ENCODE data around the gene NSD2. TPM values are rescaled to one million over a fixed set of nuclear protein-coding genes. Genes with fewer than 3 reads are reported as not detected.
A peak's percentile ranks its signal among the peaks of the same experiment; 100 is the strongest.

NSD2 gene
- total RNA-seq, 1 experiment from 2014 or later, result 128 TPM

DNA sequence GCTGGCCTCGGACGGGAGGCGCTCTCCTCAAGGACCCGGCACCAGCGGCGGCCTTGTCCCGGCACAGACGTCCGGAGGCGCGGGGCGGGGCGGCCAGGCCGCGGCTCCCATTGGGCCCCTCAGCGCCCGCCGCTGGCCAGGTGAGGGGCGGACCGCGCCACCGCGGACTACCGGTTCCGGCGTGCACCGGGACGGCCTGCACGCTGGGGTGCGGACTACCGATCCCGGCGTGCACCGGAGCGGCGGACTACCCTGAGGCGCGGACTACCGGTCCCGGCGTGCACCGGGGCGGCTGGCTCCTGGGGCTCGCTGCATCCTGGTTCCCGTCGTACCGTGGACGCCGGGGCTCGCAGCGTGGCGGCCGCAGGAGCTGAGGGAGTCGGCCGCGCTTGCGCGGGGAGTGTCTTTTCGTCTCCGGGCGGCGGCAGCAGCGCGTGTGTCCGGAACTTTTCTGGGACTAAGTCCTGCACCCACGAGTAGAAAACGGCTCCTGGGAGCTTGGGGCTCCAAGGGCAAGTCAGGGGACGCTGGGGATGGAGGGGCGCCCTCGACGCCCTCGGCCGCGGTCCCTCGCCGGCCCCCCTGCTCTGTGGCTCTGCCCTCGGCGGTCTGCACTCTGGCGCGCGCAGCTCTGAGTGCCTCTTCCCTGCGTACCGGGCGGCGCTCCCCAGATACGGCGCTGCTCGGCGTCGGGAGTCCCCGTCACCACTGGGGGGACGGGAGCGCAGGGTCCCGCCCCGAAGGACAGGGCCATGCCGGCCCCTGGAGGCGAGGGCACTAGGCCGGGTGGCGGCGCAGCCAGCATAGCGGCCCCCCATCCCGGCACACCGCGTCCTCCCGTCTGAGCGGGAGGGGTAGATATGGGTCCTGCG lies 14.9 kb upstream of the NSD2 start, which contains the start of gene LETM1 (continued):
- TF ChIP-seq, protein P1, sequence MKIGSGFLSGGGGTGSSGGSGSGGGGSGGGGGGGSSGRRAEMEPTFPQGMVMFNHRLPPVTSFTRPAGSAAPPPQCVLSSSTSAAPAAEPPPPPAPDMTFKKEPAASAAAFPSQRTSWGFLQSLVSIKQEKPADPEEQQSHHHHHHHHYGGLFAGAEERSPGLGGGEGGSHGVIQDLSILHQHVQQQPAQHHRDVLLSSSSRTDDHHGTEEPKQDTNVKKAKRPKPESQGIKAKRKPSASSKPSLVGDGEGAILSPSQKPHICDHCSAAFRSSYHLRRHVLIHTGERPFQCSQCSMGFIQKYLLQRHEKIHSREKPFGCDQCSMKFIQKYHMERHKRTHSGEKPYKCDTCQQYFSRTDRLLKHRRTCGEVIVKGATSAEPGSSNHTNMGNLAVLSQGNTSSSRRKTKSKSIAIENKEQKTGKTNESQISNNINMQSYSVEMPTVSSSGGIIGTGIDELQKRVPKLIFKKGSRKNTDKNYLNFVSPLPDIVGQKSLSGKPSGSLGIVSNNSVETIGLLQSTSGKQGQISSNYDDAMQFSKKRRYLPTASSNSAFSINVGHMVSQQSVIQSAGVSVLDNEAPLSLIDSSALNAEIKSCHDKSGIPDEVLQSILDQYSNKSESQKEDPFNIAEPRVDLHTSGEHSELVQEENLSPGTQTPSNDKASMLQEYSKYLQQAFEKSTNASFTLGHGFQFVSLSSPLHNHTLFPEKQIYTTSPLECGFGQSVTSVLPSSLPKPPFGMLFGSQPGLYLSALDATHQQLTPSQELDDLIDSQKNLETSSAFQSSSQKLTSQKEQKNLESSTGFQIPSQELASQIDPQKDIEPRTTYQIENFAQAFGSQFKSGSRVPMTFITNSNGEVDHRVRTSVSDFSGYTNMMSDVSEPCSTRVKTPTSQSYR (CRISPR knock-in tag; IDR thresholded peaks at IDR 0.05), result no peak
- TF ChIP-seq JAZF1 (CRISPR knock-in tag; IDR thresholded peaks at IDR 0.05), result no peak
- TF ChIP-seq NFATC4 (CRISPR knock-in tag; IDR thresholded peaks at IDR 0.05), result no peak
- 0 out of 2 replicates have a peak, but pooled peaks have one; percentile 38 for TF ChIP-seq FOXP1 (CRISPR knock-in tag; IDR thresholded peaks at IDR 0.05; ENCODE audit: borderline replicate concordance)
- TF ChIP-seq ZBTB21 (CRISPR knock-in tag; IDR thresholded peaks at IDR 0.05; ENCODE audit: borderline replicate concordance), result no peak
- no peak for TF ChIP-seq ZNF416 (CRISPR knock-in tag; IDR thresholded peaks at IDR 0.05)
- peak; percentile 76 for TF ChIP-seq FOXK1 (CRISPR knock-in tag; IDR thresholded peaks at IDR 0.05)
- TF ChIP-seq, protein P2, sequence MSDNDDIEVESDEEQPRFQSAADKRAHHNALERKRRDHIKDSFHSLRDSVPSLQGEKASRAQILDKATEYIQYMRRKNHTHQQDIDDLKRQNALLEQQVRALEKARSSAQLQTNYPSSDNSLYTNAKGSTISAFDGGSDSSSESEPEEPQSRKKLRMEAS (CRISPR knock-in tag; IDR thresholded peaks at IDR 0.05), result peak; percentile 83
- no peak for TF ChIP-seq ELF4 (CRISPR knock-in tag; IDR thresholded peaks at IDR 0.05; ENCODE audit: low read depth)
- no peak for TF ChIP-seq ZNF263 (CRISPR knock-in tag; IDR thresholded peaks at IDR 0.05; ENCODE audit: low read depth)
- no peak for TF ChIP-seq GTF2I (CRISPR knock-in tag; conservative IDR thresholded peaks at IDR 0.05)
- no peak for TF ChIP-seq TCF7 (CRISPR knock-in tag; IDR thresholded peaks at IDR 0.05; ENCODE audit: low read depth)
- TF ChIP-seq, protein P3, sequence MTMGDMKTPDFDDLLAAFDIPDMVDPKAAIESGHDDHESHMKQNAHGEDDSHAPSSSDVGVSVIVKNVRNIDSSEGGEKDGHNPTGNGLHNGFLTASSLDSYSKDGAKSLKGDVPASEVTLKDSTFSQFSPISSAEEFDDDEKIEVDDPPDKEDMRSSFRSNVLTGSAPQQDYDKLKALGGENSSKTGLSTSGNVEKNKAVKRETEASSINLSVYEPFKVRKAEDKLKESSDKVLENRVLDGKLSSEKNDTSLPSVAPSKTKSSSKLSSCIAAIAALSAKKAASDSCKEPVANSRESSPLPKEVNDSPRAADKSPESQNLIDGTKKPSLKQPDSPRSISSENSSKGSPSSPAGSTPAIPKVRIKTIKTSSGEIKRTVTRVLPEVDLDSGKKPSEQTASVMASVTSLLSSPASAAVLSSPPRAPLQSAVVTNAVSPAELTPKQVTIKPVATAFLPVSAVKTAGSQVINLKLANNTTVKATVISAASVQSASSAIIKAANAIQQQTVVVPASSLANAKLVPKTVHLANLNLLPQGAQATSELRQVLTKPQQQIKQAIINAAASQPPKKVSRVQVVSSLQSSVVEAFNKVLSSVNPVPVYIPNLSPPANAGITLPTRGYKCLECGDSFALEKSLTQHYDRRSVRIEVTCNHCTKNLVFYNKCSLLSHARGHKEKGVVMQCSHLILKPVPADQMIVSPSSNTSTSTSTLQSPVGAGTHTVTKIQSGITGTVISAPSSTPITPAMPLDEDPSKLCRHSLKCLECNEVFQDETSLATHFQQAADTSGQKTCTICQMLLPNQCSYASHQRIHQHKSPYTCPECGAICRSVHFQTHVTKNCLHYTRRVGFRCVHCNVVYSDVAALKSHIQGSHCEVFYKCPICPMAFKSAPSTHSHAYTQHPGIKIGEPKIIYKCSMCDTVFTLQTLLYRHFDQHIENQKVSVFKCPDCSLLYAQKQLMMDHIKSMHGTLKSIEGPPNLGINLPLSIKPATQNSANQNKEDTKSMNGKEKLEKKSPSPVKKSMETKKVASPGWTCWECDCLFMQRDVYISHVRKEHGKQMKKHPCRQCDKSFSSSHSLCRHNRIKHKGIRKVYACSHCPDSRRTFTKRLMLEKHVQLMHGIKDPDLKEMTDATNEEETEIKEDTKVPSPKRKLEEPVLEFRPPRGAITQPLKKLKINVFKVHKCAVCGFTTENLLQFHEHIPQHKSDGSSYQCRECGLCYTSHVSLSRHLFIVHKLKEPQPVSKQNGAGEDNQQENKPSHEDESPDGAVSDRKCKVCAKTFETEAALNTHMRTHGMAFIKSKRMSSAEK (CRISPR knock-in tag; IDR thresholded peaks at IDR 0.05; ENCODE audit: borderline replicate concordance), result no peak
- TF ChIP-seq, protein P4, sequence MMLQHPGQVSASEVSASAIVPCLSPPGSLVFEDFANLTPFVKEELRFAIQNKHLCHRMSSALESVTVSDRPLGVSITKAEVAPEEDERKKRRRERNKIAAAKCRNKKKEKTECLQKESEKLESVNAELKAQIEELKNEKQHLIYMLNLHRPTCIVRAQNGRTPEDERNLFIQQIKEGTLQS (CRISPR knock-in tag; conservative IDR thresholded peaks at IDR 0.05), result no peak
- no peak for TF ChIP-seq ZNF317 (CRISPR knock-in tag; IDR thresholded peaks at IDR 0.05; ENCODE audit: borderline replicate concordance, low read depth)
- TF ChIP-seq NFYB (CRISPR knock-in tag; conservative IDR thresholded peaks at IDR 0.05; ENCODE audit: low read depth), result peak; percentile 25; the same call in 1 of the 2 replicates
- TF ChIP-seq TEAD1 (CRISPR knock-in tag; IDR thresholded peaks at IDR 0.05), result peak; percentile 69; the same call in 1 of the 2 replicates
- TF ChIP-seq, protein P5, sequence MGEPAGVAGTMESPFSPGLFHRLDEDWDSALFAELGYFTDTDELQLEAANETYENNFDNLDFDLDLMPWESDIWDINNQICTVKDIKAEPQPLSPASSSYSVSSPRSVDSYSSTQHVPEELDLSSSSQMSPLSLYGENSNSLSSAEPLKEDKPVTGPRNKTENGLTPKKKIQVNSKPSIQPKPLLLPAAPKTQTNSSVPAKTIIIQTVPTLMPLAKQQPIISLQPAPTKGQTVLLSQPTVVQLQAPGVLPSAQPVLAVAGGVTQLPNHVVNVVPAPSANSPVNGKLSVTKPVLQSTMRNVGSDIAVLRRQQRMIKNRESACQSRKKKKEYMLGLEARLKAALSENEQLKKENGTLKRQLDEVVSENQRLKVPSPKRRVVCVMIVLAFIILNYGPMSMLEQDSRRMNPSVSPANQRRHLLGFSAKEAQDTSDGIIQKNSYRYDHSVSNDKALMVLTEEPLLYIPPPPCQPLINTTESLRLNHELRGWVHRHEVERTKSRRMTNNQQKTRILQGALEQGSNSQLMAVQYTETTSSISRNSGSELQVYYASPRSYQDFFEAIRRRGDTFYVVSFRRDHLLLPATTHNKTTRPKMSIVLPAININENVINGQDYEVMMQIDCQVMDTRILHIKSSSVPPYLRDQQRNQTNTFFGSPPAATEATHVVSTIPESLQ (CRISPR knock-in tag; IDR thresholded peaks at IDR 0.05), result no peak
- TF ChIP-seq, protein P6, sequence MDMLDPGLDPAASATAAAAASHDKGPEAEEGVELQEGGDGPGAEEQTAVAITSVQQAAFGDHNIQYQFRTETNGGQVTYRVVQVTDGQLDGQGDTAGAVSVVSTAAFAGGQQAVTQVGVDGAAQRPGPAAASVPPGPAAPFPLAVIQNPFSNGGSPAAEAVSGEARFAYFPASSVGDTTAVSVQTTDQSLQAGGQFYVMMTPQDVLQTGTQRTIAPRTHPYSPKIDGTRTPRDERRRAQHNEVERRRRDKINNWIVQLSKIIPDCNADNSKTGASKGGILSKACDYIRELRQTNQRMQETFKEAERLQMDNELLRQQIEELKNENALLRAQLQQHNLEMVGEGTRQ (CRISPR knock-in tag; IDR thresholded peaks at IDR 0.05), result peak; percentile 66
- no peak for TF ChIP-seq ZNF138 (CRISPR knock-in tag; conservative IDR thresholded peaks at IDR 0.05)
- TF ChIP-seq ZNF121 (CRISPR knock-in tag; IDR thresholded peaks at IDR 0.05), result no peak
- TF ChIP-seq, protein P7, sequence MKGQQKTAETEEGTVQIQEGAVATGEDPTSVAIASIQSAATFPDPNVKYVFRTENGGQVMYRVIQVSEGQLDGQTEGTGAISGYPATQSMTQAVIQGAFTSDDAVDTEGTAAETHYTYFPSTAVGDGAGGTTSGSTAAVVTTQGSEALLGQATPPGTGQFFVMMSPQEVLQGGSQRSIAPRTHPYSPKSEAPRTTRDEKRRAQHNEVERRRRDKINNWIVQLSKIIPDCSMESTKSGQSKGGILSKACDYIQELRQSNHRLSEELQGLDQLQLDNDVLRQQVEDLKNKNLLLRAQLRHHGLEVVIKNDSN (CRISPR knock-in tag; IDR thresholded peaks at IDR 0.05), result 0 out of 2 replicates have a peak, but pooled peaks have one; percentile 43
- TF ChIP-seq, protein P8, sequence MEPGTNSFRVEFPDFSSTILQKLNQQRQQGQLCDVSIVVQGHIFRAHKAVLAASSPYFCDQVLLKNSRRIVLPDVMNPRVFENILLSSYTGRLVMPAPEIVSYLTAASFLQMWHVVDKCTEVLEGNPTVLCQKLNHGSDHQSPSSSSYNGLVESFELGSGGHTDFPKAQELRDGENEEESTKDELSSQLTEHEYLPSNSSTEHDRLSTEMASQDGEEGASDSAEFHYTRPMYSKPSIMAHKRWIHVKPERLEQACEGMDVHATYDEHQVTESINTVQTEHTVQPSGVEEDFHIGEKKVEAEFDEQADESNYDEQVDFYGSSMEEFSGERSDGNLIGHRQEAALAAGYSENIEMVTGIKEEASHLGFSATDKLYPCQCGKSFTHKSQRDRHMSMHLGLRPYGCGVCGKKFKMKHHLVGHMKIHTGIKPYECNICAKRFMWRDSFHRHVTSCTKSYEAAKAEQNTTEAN (CRISPR knock-in tag; IDR thresholded peaks at IDR 0.05), result no peak
- TF ChIP-seq SMAD3 (CRISPR knock-in tag; IDR thresholded peaks at IDR 0.05; ENCODE audit: borderline replicate concordance), result no peak
- no peak for TF ChIP-seq HMGA2 (CRISPR knock-in tag; IDR thresholded peaks at IDR 0.05)
- no peak for TF ChIP-seq FOXJ3 (CRISPR knock-in tag; IDR thresholded peaks at IDR 0.05; ENCODE audit: borderline replicate concordance)

Measured in WTC11 (cell line).